Keratinocyte (primary cell): ENCODE data around the gene BCAS3. TPM values are rescaled to one million over a fixed set of nuclear protein-coding genes. Genes with fewer than 3 reads are reported as not detected.

Experiments
- DNase-seq: peaks from one replicate; pipeline ENCODE4 v3.0.0-alpha.2; 2011; ENCODE audit warnings: low read depth, missing footprints, low spot score
- FAIRE-seq: peaks from 2 replicates; lab custom pipeline; 2011; peaks lifted over from hg19 to GRCh38; lab: Jason Lieb, UNC
- H2AFZ ChIP-seq: 2 replicates; pipeline ENCODE4 v1.6.0; 2012; ENCODE audit warnings: low read length, control low read depth, inconsistent platforms; ENCODE audit not compliant: control insufficient read depth
- H3K27ac ChIP-seq: 2 replicates; pipeline ENCODE4 v1.5.1; 2011; ENCODE audit warnings: low read length; ENCODE audit not compliant: control insufficient read depth, insufficient read depth
- H3K27me3 ChIP-seq: 3 replicates; pipeline ENCODE4 v1.6.0; 2011; ENCODE audit warnings: low read length; ENCODE audit not compliant: control insufficient read depth, insufficient read depth; ENCODE audit errors: extremely low read depth
- H3K36me3 ChIP-seq, 2 experiments: 2 replicates in 1 of 2; 3 replicates in 1 of 2; pipeline ENCODE4 v1.5.1; 2011; ENCODE audit warnings: low read length in 2 of 2, mild to moderate bottlenecking in 1 of 2; ENCODE audit not compliant: control insufficient read depth in 2 of 2, insufficient read depth in 2 of 2; ENCODE audit errors: extremely low read depth in 1 of 2
- H3K4me1 ChIP-seq: 3 replicates; pipeline ENCODE4 v1.5.1; 2011; ENCODE audit warnings: low read length; ENCODE audit not compliant: control insufficient read depth, insufficient read depth; ENCODE audit errors: extremely low read depth
- H3K4me2 ChIP-seq: 3 replicates; pipeline ENCODE4 v1.6.0; 2011; ENCODE audit warnings: low read depth, low read length; ENCODE audit not compliant: control insufficient read depth, insufficient read depth; ENCODE audit errors: extremely low read depth
- H3K4me3 ChIP-seq, 3 experiments: fragments of 200-600 bp in 1 of 3; sonication (generic) in 1 of 3; 2 replicates in 2 of 3; 3 replicates in 1 of 3; pipeline ENCODE4 v1.5.1; 2011 to 2016; ENCODE audit warnings: low read length in 3 of 3, mild to moderate bottlenecking in 3 of 3, control low read depth in 2 of 3, inconsistent platforms in 1 of 3, low read depth in 1 of 3, mixed read lengths in 1 of 3, mixed run types in 1 of 3, moderate library complexity in 1 of 3; ENCODE audit not compliant: control insufficient read depth in 2 of 3, insufficient read depth in 2 of 3; ENCODE audit errors: extremely low read depth in 1 of 3
- H3K79me2 ChIP-seq: 2 replicates; pipeline ENCODE4 v1.6.0; 2012; ENCODE audit warnings: low read length; ENCODE audit not compliant: control insufficient read depth, insufficient read depth
- H3K9ac ChIP-seq: 3 replicates; pipeline ENCODE4 v1.6.0; 2011; ENCODE audit warnings: low read length; ENCODE audit not compliant: control insufficient read depth, insufficient read depth; ENCODE audit errors: extremely low read depth
- H3K9me1 ChIP-seq: 3 replicates; pipeline ENCODE4 v1.6.0; 2011; ENCODE audit warnings: low read length; ENCODE audit not compliant: control insufficient read depth, insufficient read depth; ENCODE audit errors: extremely low read depth
- H3K9me3 ChIP-seq: 2 replicates; pipeline ENCODE4 v1.5.1; 2012; ENCODE audit warnings: low read depth, low read length; ENCODE audit not compliant: control insufficient read depth
- H4K20me1 ChIP-seq: 3 replicates; pipeline ENCODE4 v1.6.0; 2011; ENCODE audit warnings: low read length; ENCODE audit not compliant: control insufficient read depth, insufficient read depth; ENCODE audit errors: extremely low read depth
- CTCF ChIP-seq, 3 experiments: IDR thresholded peaks in 1 of 3; conservative IDR thresholded peaks in 1 of 3; optimal IDR thresholded peaks in 1 of 3; 2 replicates in 2 of 3; 3 replicates in 1 of 3; pipeline versions ENCODE3 to v1.5.1; 2011; ENCODE audit warnings: low read length in 3 of 3, mild to moderate bottlenecking in 3 of 3, moderate library complexity in 2 of 3, control low read depth in 1 of 3, inconsistent platforms in 1 of 3; ENCODE audit not compliant: insufficient read depth in 2 of 3; ENCODE audit errors: extremely low read depth in 1 of 3
- EZH2 ChIP-seq: IDR thresholded peaks from one replicate; pipeline ENCODE4 v1.6.1; 2012; ENCODE audit warnings: inconsistent platforms, mild to moderate bottlenecking, low read length, moderate library complexity
- dilution Hi-C: fragments of 300-500 bp; cut with MboI; formaldehyde crosslinking; loops from one replicate; pipeline ENCODE4 v1.7.0; 2020; ENCODE audit warnings: low sequenced_read_pairs; ENCODE audit not compliant: extremely low pct_ligation_motif_present
- polyA plus RNA-seq, 5 experiments: library from polyadenylated mRNA; depleted of rRNA in 3 of 5; stranded (reverse) in 3 of 5; stranded (forward) in 1 of 5; unstranded in 1 of 5; fragments of >200 nt; gene quantifications; 1 replicate in 1 of 5; 2 replicates in 3 of 5; 3 replicates in 1 of 5; pipeline versions ENCODE4 v1.2.1 to v1.2.3, GENCODE V29; 2011 to 2012; ENCODE audit warnings: missing spikeins in 2 of 5, low read depth in 1 of 5, low replicate concordance in 1 of 5

BCAS3 gene
- polyA plus RNA-seq, 1 donor (not counting 4 experiments of a cell fraction or from before 2014, with no cell fraction given) = 11.8 TPM

GRCh38 chr17:61337290-61337689 lies 659.6 kb downstream of the BCAS3 start:
- dilution Hi-C loops = no loop called here
- no peaks in the 10 kb centered on the region for H3K9me1 ChIP-seq
- TF ChIP-seq CTCF (optimal IDR thresholded peaks at IDR 0.05 in 1 of 3, IDR thresholded peaks at IDR 0.05 in 1 of 3, conservative IDR thresholded peaks at IDR 0.05 in 1 of 3; ENCODE audit: extremely low read depth in 1 of 3, insufficient read depth in 2 of 3, low read length in 3 of 3) (no peak), EZH2 (no peak)
- DNase-seq = no peak
- H3K4me3 ChIP-seq = no peak overlapping the region
- H3K4me2 ChIP-seq = no peak overlapping the region
- FAIRE-seq = no peak
- no peaks in the 10 kb centered on the region for H4K20me1 ChIP-seq
- H3K36me3 ChIP-seq = no peaks in the 10 kb centered on the region
- no peaks in the 10 kb centered on the region for H3K27me3 ChIP-seq
- no peak overlapping the region for H2AFZ ChIP-seq
- H3K9ac ChIP-seq = no peak overlapping the region
- H3K9me3 ChIP-seq = no peaks in the 10 kb centered on the region
- H3K4me1 ChIP-seq = no peaks in the 10 kb centered on the region
- H3K27ac ChIP-seq = no peak overlapping the region
- H3K79me2 ChIP-seq = no peaks in the 10 kb centered on the region

- Histone ChIP-seq H3K9me3 (no peaks in the 10 kb centered on the region), H3K36me3 (no peaks in the 10 kb centered on the region), H3K79me2 (no peaks in the 10 kb centered on the region), H3K4me2 (no peak overlapping the region), H3K27me3 (no peaks in the 10 kb centered on the region), H3K9ac (no peak overlapping the region), H4K20me1 (no peaks in the 10 kb centered on the region), H2AFZ (no peak overlapping the region), H3K9me1 (no peaks in the 10 kb centered on the region), H3K4me3 (no peak overlapping the region), H3K27ac (no peak overlapping the region), H3K4me1 (no peaks in the 10 kb centered on the region)
- FAIRE-seq = no peak
- TF ChIP-seq CTCF (optimal IDR thresholded peaks at IDR 0.05 in 1 of 3, IDR thresholded peaks at IDR 0.05 in 1 of 3, conservative IDR thresholded peaks at IDR 0.05 in 1 of 3; ENCODE audit: extremely low read depth in 1 of 3, insufficient read depth in 2 of 3, low read length in 3 of 3) (no peak), EZH2 (no peak)
- no peak for DNase-seq
- dilution Hi-C loops = no loop called here
Observed at GRCh38 chr17:61338000-61338798, 660.5 kb downstream of the BCAS3 start.
